Measurements from ENCODE around the gene KDM2B.
"Not testable (repeated sequence)": the region's sequence is repeated elsewhere in the genome, so short reads cannot be mapped to it uniquely, and the experiment has no call there.

GRCh38 chr12:121584885-121585284 is 4.1 kb upstream of the KDM2B start:
- not testable (repeated sequence) for TF ChIP-seq CTCF, POLR2A (IDR thresholded peaks at IDR 0.05)
